Activated effector memory CD4-positive, alpha-beta T cell treated with anti-CD3 and anti-CD28 coated beads, Interleukin-2, amount 50 U/mL, for 16 hours (primary cell): Measurements from ENCODE around the gene ANKFY1.
"Not testable (repeated sequence)": the region's sequence is repeated elsewhere in the genome, so short reads cannot be mapped to it uniquely, and the experiment has no call there.

Experiments used
- DNase-seq: peaks from one replicate; pipeline ENCODE4 v3.0.0-alpha.2; 2020

The ANKFY1 gene

DNA sequence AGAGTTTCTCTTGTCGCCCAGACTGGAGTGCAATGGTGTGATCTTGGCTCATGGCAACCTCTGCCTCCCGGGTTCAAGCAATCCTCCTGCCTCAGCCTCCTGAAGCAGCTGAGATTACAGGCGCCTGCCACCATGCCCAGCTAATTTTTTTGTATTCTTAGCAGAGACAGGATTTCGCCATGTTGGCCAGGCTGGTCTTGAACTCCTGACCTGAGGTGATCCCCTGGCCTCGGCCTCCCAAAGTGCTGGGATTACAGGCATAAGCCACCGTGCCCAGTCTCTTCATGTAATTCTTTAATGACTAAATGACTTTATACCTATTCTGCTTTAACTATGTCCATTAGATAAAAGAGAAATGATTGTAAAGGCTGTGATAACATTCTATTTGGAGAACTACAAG is 8.5 kb downstream of the ANKFY1 start:
- not testable (repeated sequence) for DNase-seq

GRCh38 chr17:4250887-4251286 is 12.9 kb downstream of the ANKFY1 start:
- no peak for DNase-seq

- DNase-seq, result no peak
These were observed 14.2 kb downstream of the ANKFY1 start for GRCh38 chr17:4249452-4250029.

- no peak for DNase-seq
These were observed 15.1 kb downstream of the ANKFY1 start for GRCh38 chr17:4248504-4249277.

- DNase-seq, result no peak
These were observed 15.8 kb downstream of the ANKFY1 start for GRCh38 chr17:4247971-4248388.

- DNase-seq, result no peak
These were observed 16.3 kb downstream of the ANKFY1 start for GRCh38 chr17:4247361-4247970.

DNA sequence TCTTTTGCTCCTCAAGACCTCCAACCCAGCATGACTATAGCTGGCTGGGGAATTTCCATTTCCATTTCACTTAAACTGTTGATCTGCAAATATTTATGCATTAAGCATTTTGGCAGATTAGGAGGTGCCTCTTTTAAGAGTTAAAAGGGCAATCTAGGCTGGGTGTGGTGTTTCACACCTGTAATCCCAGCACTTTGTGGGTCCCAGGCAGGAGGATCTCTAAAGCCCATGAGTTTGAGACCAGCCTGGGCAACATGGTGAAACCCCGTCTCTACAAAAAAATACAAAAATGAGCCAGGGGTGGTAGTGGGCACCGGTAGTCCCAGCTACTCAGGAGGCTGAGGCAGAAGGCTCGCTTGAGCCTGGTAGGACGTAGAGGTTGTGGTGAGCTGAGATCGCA is 17.1 kb downstream of the ANKFY1 start:
- DNase-seq, result no peak

- DNase-seq, result no peak
These were observed 22.2 kb downstream of the ANKFY1 start for GRCh38 chr17:4241535-4241934.

DNA sequence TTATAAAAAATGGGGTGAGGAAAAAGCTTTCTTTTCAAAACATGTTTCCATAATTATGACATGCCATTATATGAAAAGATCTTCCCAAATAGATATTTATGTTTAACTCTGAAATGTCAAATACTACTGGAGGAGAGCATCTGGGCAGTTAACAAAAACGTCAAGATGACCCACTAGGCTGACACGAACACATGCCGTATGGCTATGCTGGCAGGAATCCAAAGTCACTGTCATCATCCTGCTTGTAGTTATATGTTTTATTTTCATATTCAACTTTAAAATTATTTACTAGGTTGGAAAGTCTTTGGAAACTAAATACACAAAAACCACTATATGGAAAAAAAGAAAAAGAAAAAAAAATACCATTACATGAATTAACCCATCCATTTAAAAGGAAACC is 27.3 kb downstream of the ANKFY1 start:
- DNase-seq, result no peak

- DNase-seq, result no peak
These were observed 28.2 kb downstream of the ANKFY1 start for GRCh38 chr17:4235372-4236279.

DNA sequence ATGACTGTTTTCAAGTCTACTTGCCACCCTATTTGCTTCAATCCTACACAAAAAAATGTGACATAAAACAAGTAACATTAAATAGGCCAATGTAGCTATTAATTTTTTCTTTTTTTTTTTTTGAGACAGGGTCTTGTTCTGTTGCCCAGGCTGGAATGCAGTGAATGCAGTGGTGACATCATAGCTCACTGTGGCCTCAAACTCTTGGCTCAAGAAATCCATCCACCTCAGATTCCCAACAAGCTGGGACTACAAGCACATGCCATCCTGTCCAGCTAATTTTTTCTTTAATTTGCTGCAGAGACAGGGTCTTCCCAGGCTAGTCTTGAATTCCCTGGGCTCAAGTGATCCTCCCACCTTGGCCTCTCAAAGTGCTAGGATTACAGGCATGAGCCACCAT is 29.4 kb downstream of the ANKFY1 start:
- DNase-seq, result no peak

DNA sequence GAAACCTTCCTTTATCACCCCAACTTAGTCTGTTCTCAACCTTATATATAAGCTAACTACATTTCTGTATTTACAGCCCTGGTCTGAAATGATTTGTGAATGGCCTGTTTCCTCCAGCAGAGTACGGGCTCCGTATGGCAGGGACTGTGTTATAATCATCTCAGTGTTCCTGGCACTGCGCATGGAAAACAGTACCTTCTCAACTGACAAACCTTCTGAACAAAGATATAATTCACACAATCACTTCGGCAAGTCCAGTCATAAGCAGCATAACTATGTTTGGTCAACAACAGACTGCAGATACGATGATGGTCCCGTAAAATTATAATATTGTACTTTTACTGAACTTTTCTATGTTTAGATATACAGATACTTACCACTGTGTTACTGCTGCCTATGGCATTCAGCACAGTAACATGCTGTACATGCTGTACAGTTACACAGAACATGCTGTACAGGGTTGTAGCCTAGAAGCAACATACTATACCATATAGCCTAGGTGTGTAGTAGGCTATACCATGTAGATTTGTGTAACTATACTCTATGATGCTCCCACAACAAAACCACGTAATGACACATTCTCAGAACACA is 30.0 kb downstream of the ANKFY1 start:
- DNase-seq, result no peak

DNA sequence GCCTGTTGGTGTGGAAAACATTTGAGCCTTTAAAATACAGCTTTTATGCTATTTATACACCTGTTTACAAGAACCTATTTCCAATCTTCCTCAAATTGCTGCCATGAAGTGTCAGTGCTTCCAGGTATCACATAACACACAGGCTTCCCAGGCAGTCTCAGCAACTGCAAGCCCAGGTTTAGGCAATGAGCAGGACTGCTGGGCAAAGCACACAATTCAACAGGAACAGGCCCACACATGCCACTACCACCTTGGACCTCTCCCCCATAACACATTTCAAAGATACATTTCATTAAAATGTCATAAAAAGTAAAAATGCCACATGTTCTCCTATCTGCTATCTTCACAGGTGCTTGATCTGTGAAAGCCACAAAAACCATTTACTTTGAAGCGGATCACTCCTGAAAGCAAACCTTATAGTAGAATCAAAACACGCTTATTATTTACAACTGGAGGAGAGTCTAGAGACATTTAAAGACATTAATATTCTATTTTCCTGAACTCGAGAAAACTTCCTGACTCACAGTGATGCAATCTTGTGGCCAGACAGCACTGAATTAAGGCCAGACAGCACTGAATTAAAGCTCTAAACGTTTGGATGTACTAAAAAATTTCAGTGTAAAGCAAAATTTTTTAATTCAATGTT is 31.5 kb downstream of the ANKFY1 start:
- DNase-seq, result no peak

- no peak for DNase-seq
These were observed 33.9 kb downstream of the ANKFY1 start for GRCh38 chr17:4229627-4230541.

GRCh38 chr17:4221899-4222659 is 41.7 kb downstream of the ANKFY1 start:
- no peak for DNase-seq

DNA sequence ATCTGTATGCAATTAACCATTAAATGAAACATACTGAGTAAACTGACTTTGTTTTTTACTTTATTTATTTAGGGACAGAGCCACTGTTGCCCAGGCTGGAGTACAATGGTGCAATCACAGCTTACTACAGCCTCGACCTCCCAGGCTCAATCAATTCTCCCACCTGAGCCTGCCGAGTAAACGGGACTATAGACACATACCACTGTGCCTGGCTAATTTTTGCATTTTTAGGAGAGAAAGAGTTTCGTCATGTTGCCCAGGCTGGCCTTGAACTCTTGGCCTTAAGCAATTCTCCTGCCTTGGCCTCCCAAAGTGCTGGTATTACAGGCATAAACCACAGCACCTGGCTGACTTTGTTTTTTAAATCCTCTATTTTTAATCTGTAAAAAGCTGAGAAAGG is 42.6 kb downstream of the ANKFY1 start:
- DNase-seq, result no peak

DNA sequence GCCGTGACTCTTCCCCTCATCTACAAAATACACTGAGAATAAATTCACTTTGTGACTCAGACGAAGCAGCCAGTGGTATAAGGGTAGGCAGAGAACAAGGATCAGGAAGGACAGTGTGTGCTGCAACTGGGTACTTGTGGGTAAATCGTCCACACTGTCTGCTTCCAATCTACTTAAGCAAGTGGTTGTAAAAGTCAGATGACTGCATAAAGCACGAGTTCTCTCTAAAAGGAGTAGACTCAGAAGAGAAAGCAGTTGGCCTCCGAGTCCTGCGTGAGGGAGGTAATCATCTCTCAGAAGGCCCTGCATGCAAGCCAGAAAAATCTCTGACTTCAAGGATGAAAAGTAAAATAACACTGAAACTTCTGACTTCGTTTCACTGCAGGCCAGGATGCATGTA is 43.1 kb downstream of the ANKFY1 start:
- no peak for DNase-seq

GRCh38 chr17:4219241-4219640 is 44.5 kb downstream of the ANKFY1 start:
- no peak for DNase-seq

DNA sequence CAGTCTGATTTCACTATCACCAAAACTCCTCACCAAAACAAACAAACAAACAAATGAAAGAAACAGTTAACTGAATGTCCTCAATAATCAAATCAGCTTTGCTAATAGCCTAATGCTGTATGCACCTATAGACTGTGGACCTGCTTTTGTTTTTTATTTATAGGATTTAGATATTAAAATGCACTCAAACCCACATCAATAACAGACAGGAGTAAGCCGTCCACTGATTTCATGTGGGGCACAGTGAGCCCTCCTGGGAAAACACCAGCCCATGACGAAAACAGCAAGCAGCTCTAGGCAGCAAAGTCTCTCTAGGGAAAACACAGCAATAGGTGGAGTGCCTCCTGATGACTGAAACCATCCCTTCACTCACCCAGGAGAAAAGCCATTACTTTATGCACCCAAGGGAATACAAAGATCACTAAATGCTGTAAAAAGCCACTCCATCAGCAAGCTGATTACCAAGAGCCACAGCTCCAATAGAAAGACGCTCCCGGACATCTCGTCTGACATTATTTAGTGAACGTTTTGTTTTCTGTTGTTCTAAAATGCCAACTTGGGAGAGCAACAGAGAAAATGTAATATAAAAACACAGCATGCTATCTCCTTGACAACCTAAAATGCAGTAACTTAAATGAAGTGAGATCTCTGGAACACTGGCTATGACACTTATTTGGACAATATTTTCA is 47.8 kb downstream of the ANKFY1 start:
- no peak for DNase-seq

DNA sequence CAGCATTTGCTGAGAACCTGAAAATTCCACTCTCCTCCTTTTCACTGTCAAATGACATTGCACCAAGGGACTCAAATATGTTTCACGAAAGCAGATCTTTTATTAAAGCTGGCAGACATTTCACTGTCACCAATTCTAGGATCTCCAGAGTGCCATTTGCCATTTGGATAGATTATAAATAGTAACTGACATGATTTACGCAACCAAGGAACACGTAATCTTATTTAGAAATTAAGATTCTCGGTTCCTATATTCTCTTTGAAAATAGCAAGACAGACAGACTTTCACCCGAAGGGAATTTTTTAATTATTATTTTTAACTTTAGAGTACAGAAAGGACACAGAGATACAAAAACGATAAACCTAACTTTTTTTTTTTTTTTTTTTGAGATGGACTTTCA is 49.6 kb downstream of the ANKFY1 start:
- no peak for DNase-seq
